ENCODE measurements around the gene TBXAS1. TPM values are rescaled to one million over a fixed set of nuclear protein-coding genes. Genes with fewer than 3 reads are reported as not detected.
"Not testable (repeated sequence)": the region's sequence is repeated elsewhere in the genome, so short reads cannot be mapped to it uniquely, and the experiment has no call there.

TBXAS1 gene
- polyA plus RNA-seq, 1 donor from 2014 or later = 0.93 TPM

GRCh38 chr7:139929221-139929620 lies 100.2 kb downstream of the TBXAS1 start:
- H2AFZ ChIP-seq (ENCODE audit: low read depth, low read length); H3F3A ChIP-seq (ENCODE audit: insufficient read depth, low read length, poor library complexity, severe bottlenecking); H3K9me3 ChIP-seq (ENCODE audit: low read length); H3K36me3 ChIP-seq (ENCODE audit: insufficient read depth, low read length); H3K4me2 ChIP-seq (ENCODE audit: low read length); H3K9me2 ChIP-seq (ENCODE audit: insufficient read depth, low read length); H3K9ac ChIP-seq (ENCODE audit: low read length); H4K20me1 ChIP-seq (ENCODE audit: insufficient read depth); H3K4me3 ChIP-seq (ENCODE audit: low read length); H3K27ac ChIP-seq (ENCODE audit: low read length); H3K27me3 ChIP-seq (ENCODE audit: insufficient read depth, low read depth, low read length); H3K79me2 ChIP-seq (replicated peaks; ENCODE audit: insufficient read depth, low read length): not testable (repeated sequence)

GRCh38 chr7:139930286-139930965 lies 101.4 kb downstream of the TBXAS1 start:
- no peaks in the 10 kb centered on the region for H3K27me3 ChIP-seq (ENCODE audit: insufficient read depth, low read depth, low read length)
- H3K27ac ChIP-seq (ENCODE audit: low read length) = no peak overlapping the region
- no peaks in the 10 kb centered on the region for H3F3A ChIP-seq (ENCODE audit: insufficient read depth, low read length, poor library complexity, severe bottlenecking)
- no peaks in the 10 kb centered on the region for H4K20me1 ChIP-seq (ENCODE audit: insufficient read depth)
- H3K79me2 ChIP-seq (replicated peaks; ENCODE audit: insufficient read depth, low read length) = no peaks in the 10 kb centered on the region
- no peaks in the 10 kb centered on the region for H3K36me3 ChIP-seq (ENCODE audit: insufficient read depth, low read length)
- H2AFZ ChIP-seq (ENCODE audit: low read depth, low read length) = no peak overlapping the region
- TF ChIP-seq EP300 (conservative IDR thresholded peaks at IDR 0.05; ENCODE audit: poor library complexity, severe bottlenecking) = no peak
- no peak for TF ChIP-seq SMC3 (conservative IDR thresholded peaks at IDR 0.05; ENCODE audit: poor library complexity)
- no peak for TF ChIP-seq RAD21 (conservative IDR thresholded peaks at IDR 0.05)
- no peak for TF ChIP-seq POLR2AphosphoS5 (IDR thresholded peaks at IDR 0.05)
- no peak for TF ChIP-seq TAF1 (IDR thresholded peaks at IDR 0.05; ENCODE audit: low read depth)
- no peak for TF ChIP-seq EZH2 (IDR thresholded peaks at IDR 0.05; ENCODE audit: borderline replicate concordance, insufficient read depth, low read length, poor library complexity, severe bottlenecking)
- no peak for TF ChIP-seq CTCF (IDR thresholded peaks at IDR 0.05; ENCODE audit: poor library complexity, severe bottlenecking)
- no peak for TF ChIP-seq REST (IDR thresholded peaks at IDR 0.05; ENCODE audit: borderline replicate concordance)
- no peak for TF ChIP-seq MXI1 (conservative IDR thresholded peaks at IDR 0.05; ENCODE audit: poor library complexity, severe bottlenecking)
- H3K4me2 ChIP-seq (ENCODE audit: low read length) = no peak overlapping the region
- no peaks in the 10 kb centered on the region for H3K9me3 ChIP-seq (ENCODE audit: low read length)
- no peak overlapping the region for H3K9ac ChIP-seq (ENCODE audit: low read length)
- no peak overlapping the region for H3K4me3 ChIP-seq (ENCODE audit: low read length)
- H3K9me2 ChIP-seq (ENCODE audit: insufficient read depth, low read length) = no peaks in the 10 kb centered on the region

Data from neural cell (in vitro differentiated cells).